ENCODE data around the gene ELK1. TPM values are rescaled to one million over a fixed set of nuclear protein-coding genes. Genes with fewer than 3 reads are reported as not detected.

Gene ELK1
- total RNA-seq, 1 donor from 2014 or later: 26.5 TPM

GRCh38 chrX:47586043-47586787, 64.1 kb downstream of the ELK1 start:
- H3K4me1 Mint-ChIP-seq: peaks cover 9% of the 10 kb centered on the region
- no peak overlapping the region for H3K27ac Mint-ChIP-seq
- TF ChIP-seq CTCF (IDR thresholded peaks at IDR 0.05): no peak
- ChIA-PET POLR2A (no interaction called here), CTCF (no interaction called here)
- no peak overlapping the region for H3K4me3 Mint-ChIP-seq
- intact Hi-C loops (cut with micrococcal nuclease): no loop called here
- DNase-seq (no peak), ATAC-seq (ENCODE audit: low read depth) (no peak)
- H3K27me3 Mint-ChIP-seq: no peaks in the 10 kb centered on the region
- H3K36me3 Mint-ChIP-seq (ENCODE audit: low read depth): peaks cover 2% of the 10 kb centered on the region
- no peaks in the 10 kb centered on the region for H3K9me3 Mint-ChIP-seq

Other genes starting within 250 kb of the ELK1 start
- gene ZNF41, start 167.3 kb downstream of the ELK1 start, total RNA-seq: 15.4 and 19.2 TPM in 2 replicates
- 97.2 and 108 TPM in 2 replicates for gene ARAF, start 89.4 kb downstream of the ELK1 start, total RNA-seq
- 6.7 and 8.2 TPM in 2 replicates for gene TIMP1, start 68.1 kb downstream of the ELK1 start, total RNA-seq
- not detected in 2 replicates for gene SYN1, start 30.7 kb downstream of the ELK1 start, total RNA-seq
- gene CFP, start 20.6 kb downstream of the ELK1 start, total RNA-seq: 0.42 and 0.91 TPM in 2 replicates
- 184 and 201 TPM in 2 replicates for gene UXT, start 8.6 kb upstream of the ELK1 start, total RNA-seq
- gene ZNF81, start 186.3 kb upstream of the ELK1 start, total RNA-seq: 11.0 and 15.3 TPM in 2 replicates